K562 (cell line): ENCODE results near the gene SGSM2. TPM values are rescaled to one million over a fixed set of nuclear protein-coding genes. Genes with fewer than 3 reads are reported as not detected.

ENCODE experiments used
- ARHGAP35 ChIP-seq: fragments of 450-650 bp; IDR thresholded peaks from 2 replicates; pipeline ENCODE4 v1.6.1; 2018; ENCODE audit not compliant: partially characterized antibody
- DACH1 ChIP-seq: fragments of 450-650 bp; IDR thresholded peaks from 2 replicates; pipeline ENCODE4 v1.6.1; 2018; ENCODE audit not compliant: partially characterized antibody
- RB1 ChIP-seq: fragments of 450-650 bp; IDR thresholded peaks from 2 replicates; pipeline ENCODE4 v1.6.1; 2017; ENCODE audit warnings: low read depth, mild to moderate bottlenecking
- ZNF586 ChIP-seq: fragments of 450-650 bp; formaldehyde crosslinking; conservative IDR thresholded peaks from 2 replicates; pipeline ENCODE4 v1.4.0; 2020; ENCODE audit warnings: mild to moderate bottlenecking, moderate library complexity
- ZNF780A ChIP-seq: fragments of 250-450 bp; sonication (Bioruptor Pico); IDR thresholded peaks from 2 replicates; pipeline ENCODE4 v1.5.0; 2021; ENCODE audit warnings: mild to moderate bottlenecking
- polyA plus RNA-seq, 8 experiments: library from polyadenylated mRNA; depleted of rRNA in 4 of 8; stranded (reverse) in 5 of 8; unstranded in 3 of 8; fragments of >200 nt; fragmentation: Nextera tagmentation in 2 of 8; fragmentation: Illumina TruSeq in 1 of 8; extraction: Ambion mirVana in 2 of 8; extraction: Trizol in 1 of 8; gene quantifications; 2 replicates each; pipeline versions ENCODE4 v1.2.1 to v1.2.3, GENCODE V29; 2011 to 2014; ENCODE audit warnings: inconsistent platforms in 1 of 8, missing spikeins in 1 of 8
- total RNA-seq, 7 experiments: library from RNA; depleted of rRNA in 6 of 7; stranded (reverse); fragments of >200 nt in 6 of 7; fragmentation: Illumina TruSeq in 2 of 7; extraction: Trizol in 2 of 7; gene quantifications; 2 replicates each; pipeline versions ENCODE4 v1.2.1 to v1.2.3, GENCODE V29; 2011 to 2021; ENCODE audit warnings: low replicate concordance in 1 of 7
- TF ChIP-seq, protein P1 (sequence below), 2 experiments: fragments of 450-650 bp; IDR thresholded peaks; 2 replicates each; pipeline ENCODE4 v1.6.1; 2016; ENCODE audit warnings: mild to moderate bottlenecking in 2 of 2, borderline replicate concordance in 1 of 2, low read depth in 1 of 2, moderate library complexity in 1 of 2
- TF ChIP-seq, protein P2 (sequence below): sonication (generic); formaldehyde crosslinking; IDR thresholded peaks from 2 replicates; pipeline ENCODE4 v1.8.0; 2022; ENCODE audit warnings: mild to moderate bottlenecking, missing genetic modification reagents
- TF ChIP-seq, protein P3 (sequence below): fragments of 250-450 bp; sonication (Bioruptor Pico); IDR thresholded peaks from 2 replicates; pipeline ENCODE4 v1.5.0; 2021; ENCODE audit warnings: mild to moderate bottlenecking, borderline replicate concordance

Gene SGSM2
- total and polyA plus RNA-seq, 9 of the 15 experiments (the other 6 are each of a cell fraction or from before 2014, with no cell fraction given), result 0.20 to 26.3 (median 14.8) TPM

DNA sequence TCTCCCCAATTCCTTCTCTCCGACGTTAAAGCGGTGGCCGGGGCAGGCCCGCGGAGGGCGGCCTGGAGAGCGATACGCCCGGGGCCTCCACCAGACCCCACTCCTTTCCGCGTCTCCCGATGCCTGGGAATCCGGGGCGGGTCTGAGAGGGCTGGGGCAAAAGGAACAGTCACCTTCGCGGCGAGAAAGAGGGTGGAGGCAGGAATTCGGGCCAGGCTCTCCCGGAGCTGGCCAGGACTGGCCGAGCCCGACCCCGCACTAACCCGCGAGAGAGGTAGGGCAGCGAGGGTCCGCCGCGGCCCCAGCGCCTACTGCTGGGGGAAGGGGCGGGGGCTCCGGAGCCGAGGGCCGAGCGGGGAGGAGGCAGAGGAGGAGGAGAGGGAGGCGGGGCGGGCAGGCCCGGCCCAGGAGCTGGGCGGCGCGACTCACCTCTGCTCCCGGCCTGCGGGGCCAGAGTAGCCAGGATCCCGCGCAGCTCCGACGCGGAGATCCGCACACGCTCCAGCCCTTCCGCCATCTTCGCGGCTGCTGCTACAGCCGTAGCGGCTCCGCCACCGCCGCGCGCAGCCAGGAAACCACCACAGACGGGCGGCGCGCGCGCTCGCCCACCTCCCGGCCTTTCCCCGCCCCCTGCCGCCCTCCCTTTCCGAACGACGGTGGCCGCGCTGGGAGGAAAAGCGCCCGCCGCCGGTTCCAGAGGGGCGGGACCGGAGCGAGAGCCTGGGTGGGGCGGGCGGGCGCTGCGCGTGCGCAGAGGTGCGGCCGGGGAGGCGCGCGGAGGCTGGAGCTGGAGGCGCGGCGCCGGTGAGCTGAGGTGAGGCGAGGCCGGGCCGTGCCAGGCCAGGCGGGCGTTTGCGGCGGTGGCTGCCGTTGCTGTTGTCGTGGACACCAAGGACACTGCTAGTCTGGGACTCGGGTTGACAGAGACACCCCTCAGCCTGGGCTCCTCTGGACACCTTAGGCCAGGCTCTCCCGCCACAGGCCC, 33.8 kb upstream of the SGSM2 start, which contains the start of the genes SMG6 and SRR (continued):
- TF ChIP-seq, protein P1, sequence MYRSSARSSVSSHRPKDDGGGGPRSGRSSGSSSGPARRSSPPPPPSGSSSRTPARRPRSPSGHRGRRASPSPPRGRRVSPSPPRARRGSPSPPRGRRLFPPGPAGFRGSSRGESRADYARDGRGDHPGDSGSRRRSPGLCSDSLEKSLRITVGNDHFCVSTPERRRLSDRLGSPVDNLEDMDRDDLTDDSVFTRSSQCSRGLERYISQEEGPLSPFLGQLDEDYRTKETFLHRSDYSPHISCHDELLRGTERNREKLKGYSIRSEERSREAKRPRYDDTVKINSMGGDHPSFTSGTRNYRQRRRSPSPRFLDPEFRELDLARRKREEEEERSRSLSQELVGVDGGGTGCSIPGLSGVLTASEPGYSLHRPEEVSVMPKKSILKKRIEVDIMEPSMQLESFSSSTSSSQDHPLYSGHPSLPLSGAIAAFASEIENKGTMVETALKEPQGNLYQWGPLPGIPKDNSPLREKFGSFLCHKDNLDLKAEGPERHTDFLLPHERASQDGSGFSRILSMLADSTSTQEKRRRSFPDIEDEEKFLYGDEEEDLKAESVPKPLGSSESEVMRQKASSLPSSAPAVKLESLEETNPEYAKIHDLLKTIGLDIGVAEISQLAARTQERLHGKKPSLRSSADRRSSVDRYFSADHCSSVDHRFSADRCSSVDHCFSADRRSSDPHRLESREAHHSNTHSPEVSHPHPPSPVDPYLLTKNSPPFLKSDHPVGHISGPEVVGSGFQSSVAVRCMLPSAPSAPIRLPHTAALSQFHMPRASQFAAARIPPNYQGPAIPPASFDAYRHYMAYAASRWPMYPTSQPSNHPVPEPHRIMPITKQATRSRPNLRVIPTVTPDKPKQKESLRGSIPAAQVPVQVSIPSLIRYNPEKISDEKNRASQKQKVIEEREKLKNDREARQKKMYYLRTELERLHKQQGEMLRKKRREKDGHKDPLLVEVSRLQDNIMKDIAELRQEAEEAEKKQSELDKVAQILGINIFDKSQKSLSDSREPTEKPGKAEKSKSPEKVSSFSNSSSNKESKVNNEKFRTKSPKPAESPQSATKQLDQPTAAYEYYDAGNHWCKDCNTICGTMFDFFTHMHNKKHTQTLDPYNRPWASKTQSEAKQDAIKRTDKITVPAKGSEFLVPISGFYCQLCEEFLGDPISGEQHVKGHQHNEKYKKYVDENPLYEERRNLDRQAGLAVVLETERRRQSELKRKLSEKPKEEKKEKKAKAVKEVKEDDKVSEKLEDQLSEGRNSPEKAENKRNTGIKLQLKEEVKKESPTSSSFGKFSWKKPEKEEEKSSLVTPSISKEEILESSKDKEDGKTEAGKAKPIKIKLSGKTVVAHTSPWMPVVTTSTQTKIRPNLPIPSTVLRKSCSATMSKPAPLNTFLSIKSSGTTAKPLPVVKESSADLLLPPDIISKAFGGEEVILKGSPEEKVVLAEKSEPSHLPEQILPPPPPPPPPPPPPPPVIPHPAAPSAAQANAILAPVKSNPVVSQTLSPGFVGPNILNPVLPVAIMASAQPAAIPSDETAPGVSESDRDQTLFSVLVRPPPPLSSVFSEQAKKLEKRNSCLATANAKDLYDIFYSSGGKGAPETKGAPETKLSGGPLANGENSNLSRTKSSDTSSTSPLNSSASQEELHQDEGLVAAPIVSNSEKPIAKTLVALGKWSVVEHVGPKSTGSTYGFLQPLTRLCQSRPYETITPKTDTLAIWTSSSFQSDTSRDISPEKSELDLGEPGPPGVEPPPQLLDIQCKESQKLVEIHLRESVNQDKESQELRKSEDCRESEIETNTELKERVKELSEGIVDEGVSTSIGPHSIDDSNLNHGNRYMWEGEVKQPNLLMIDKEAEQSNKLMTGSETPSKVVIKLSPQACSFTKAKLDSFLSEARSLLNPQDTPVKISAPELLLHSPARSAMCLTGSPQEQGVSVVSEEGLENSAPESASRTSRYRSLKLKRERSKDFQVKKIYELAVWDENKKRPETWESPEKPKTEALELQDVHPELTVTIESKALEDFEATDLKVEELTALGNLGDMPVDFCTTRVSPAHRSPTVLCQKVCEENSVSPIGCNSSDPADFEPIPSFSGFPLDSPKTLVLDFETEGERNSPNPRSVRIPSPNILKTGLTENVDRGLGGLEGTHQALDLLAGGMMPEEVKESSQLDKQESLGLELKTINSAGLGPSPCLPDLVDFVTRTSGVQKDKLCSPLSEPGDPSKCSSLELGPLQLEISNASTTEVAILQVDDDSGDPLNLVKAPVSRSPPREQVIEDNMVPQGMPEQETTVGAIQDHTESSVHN (IDR thresholded peaks at IDR 0.05; ENCODE audit: borderline replicate concordance in 1 of 2, low read depth in 1 of 2), result no peak
- TF ChIP-seq, protein P2, sequence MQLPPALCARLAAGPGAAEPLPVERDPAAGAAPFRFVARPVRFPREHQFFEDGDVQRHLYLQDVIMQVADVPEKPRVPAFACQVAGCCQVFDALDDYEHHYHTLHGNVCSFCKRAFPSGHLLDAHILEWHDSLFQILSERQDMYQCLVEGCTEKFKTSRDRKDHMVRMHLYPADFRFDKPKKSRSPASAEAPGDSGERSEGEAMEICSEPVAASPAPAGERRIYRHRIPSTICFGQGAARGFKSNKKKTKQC (CRISPR knock-in tag), result no peak
- TF ChIP-seq DACH1 (no peak), RB1 (peak; percentile 68; the same call in 1 of the 2 replicates), ZNF780A (CRISPR knock-in tag) (no peak), ZNF586 (no peak), ARHGAP35 (no peak)
- TF ChIP-seq, protein P3, sequence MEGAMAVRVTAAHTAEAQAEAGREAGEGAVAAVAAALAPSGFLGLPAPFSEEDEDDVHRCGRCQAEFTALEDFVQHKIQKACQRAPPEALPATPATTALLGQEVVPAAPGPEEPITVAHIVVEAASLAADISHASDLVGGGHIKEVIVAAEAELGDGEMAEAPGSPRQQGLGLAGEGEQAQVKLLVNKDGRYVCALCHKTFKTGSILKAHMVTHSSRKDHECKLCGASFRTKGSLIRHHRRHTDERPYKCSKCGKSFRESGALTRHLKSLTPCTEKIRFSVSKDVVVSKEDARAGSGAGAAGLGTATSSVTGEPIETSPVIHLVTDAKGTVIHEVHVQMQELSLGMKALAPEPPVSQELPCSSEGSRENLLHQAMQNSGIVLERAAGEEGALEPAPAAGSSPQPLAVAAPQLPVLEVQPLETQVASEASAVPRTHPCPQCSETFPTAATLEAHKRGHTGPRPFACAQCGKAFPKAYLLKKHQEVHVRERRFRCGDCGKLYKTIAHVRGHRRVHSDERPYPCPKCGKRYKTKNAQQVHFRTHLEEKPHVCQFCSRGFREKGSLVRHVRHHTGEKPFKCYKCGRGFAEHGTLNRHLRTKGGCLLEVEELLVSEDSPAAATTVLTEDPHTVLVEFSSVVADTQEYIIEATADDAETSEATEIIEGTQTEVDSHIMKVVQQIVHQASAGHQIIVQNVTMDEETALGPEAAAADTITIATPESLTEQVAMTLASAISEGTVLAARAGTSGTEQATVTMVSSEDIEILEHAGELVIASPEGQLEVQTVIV (CRISPR knock-in tag), result no peak
